Lower lobe of right lung (tissue), 2 donors: ENCODE results near the gene DCXR. TPM values are rescaled to one million over a fixed set of nuclear protein-coding genes. Genes with fewer than 3 reads are reported as not detected.

ENCODE experiments used
- ATAC-seq, 2 donors: fragments of 200-7000 bp; cut with Tn5 transposase; one replicate each; pipeline ENCODE4 v1.9.1; 2020 to 2022; ENCODE audit warnings: mild to moderate bottlenecking in 2 of 2, moderate library complexity in 2 of 2
- DNase-seq: peaks from one replicate; pipeline ENCODE4 v3.0.0-alpha.2; 2020
- H3K27ac ChIP-seq: fragments of 200-600 bp; one replicate; pipeline ENCODE4 v1.8.0; 2022
- H3K27me3 ChIP-seq: fragments of 200-600 bp; one replicate; pipeline ENCODE4 v1.8.0; 2022; ENCODE audit warnings: low read depth
- H3K36me3 ChIP-seq: fragments of 200-600 bp; one replicate; pipeline ENCODE4 v1.8.0; 2022; ENCODE audit warnings: mild to moderate bottlenecking
- H3K4me1 ChIP-seq: fragments of 200-600 bp; one replicate; pipeline ENCODE4 v1.8.0; 2022
- H3K4me3 ChIP-seq: fragments of 200-600 bp; one replicate; pipeline ENCODE4 v1.8.0; 2022; ENCODE audit warnings: mild to moderate bottlenecking
- H3K9me3 ChIP-seq: fragments of 200-600 bp; one replicate; pipeline ENCODE4 v1.8.0; 2022
- intact Hi-C: fragments of 100-400 bp; cut with DNase I; formaldehyde crosslinking; loops from one replicate; pipeline ENCODE4 v1.11.0; 2022
- long read RNA-seq: library from polyadenylated mRNA; unstranded; transcript quantifications from one replicate; pipeline ENCODE4 v2.0.0, GENCODE V29; 2021
- total RNA-seq: library from RNA; stranded (reverse); fragmentation: NEBNext Ultra II Directional; extraction: Animal tissue kit (Norgen Biotek cat#: 25700); gene quantifications from one replicate; pipeline ENCODE4 v1.2.1, GENCODE V29; 2021
- TF ChIP-seq, protein P1 (sequence below): fragments of 200-600 bp; IDR thresholded peaks from one replicate; pipeline ENCODE4 v1.8.0; 2022; ENCODE audit warnings: antibody characterized with exemption, mild to moderate bottlenecking
- donor health status: DM: no; HTN: yes; CAD: no; lungs with severe emphysema.

DCXR gene
- 133 TPM for total RNA-seq
- long read RNA-seq, transcript DCXR-213 (7 exons, 915 nt), result minor isoform, 11 of 124 reads
- long read RNA-seq, transcript DCXR-201 (8 exons, 887 nt), result major isoform, 90 of 124 reads
- long read RNA-seq, transcript DCXR-218 (8 exons, 676 nt), result minor isoform, 7 of 124 reads
- long read RNA-seq, partial matches to known transcripts, result 6 of 124 reads
- long read RNA-seq, other reads (novel, unspliced or antisense), result 8 of 124 reads

DNA sequence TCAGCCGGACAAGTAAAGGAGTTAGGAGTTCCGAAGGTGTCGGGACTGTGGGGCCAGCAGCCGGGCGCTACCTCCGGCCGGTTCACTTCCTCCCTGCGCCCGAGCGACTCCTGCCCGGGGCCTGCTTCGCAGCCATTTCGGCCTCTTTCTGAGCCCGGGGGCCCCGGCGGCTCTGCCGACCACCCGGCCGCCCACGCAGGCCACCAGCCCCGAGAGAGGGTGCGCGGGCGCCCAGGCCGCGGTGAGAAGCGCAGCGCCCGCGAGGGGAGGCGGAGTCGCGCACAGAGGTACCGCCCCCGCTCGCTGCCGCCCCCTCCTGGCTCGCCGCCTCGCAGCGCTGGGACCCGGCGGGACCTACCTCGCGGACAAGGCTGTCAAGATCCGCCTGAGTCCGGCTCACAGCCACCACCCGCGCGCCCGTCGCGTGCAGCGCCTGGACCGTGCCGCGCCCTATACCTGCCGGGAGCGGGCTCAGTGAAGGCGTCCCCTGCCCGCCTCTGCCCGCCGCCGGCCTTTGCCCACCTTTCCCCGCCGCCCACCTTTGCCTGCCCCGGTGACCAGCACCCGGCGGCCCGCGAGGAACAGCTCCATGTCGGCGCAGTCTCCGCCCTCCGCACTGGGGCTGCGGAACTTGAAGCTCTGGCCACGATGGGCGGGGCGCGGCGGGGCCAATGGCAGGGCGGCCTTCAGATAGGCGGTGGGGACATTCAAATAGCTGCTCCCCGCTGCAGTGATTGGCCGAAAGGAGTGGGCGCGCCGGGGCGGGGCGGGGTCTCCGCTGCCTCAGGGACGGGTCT lies at the start of gene DCXR:
TSS of gene DCXR (minus strand) at position 606 of the 797 bp plus-strand sequence. CDS start at position 591, 15 bp downstream.
- intact Hi-C loops, result no loop called here
- peak within 1 kb of the TSS; percentile 76 for H3K4me3 ChIP-seq
- TF ChIP-seq, protein P1, sequence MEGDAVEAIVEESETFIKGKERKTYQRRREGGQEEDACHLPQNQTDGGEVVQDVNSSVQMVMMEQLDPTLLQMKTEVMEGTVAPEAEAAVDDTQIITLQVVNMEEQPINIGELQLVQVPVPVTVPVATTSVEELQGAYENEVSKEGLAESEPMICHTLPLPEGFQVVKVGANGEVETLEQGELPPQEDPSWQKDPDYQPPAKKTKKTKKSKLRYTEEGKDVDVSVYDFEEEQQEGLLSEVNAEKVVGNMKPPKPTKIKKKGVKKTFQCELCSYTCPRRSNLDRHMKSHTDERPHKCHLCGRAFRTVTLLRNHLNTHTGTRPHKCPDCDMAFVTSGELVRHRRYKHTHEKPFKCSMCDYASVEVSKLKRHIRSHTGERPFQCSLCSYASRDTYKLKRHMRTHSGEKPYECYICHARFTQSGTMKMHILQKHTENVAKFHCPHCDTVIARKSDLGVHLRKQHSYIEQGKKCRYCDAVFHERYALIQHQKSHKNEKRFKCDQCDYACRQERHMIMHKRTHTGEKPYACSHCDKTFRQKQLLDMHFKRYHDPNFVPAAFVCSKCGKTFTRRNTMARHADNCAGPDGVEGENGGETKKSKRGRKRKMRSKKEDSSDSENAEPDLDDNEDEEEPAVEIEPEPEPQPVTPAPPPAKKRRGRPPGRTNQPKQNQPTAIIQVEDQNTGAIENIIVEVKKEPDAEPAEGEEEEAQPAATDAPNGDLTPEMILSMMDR, result peak; percentile 83
- peak within 1 kb of the TSS; percentile 97 for H3K27ac ChIP-seq
- no peaks in the 10 kb centered on the region for H3K9me3 ChIP-seq
- peak; percentile 97 to 98 for ATAC-seq
- no peaks in the 10 kb centered on the region for H3K36me3 ChIP-seq
- H3K27me3 ChIP-seq, result peaks cover 4% of the 10 kb centered on the region
- DNase-seq, result peak; percentile 98
- H3K4me1 ChIP-seq, result peaks cover 29% of the 10 kb centered on the region

- Histone ChIP-seq H3K4me1 (no peaks in the 10 kb centered on the region), H3K27me3 (no peaks in the 10 kb centered on the region), H3K36me3 (peaks cover 100% of the 10 kb centered on the region), H3K4me3 (no peak overlapping the region), H3K9me3 (no peaks in the 10 kb centered on the region), H3K27ac (no peak overlapping the region)
- ATAC-seq (no peak), DNase-seq (no peak)
- TF ChIP-seq, protein P1, result no peak
- intact Hi-C loops, result no loop called here
Measured at GRCh38 chr17:82085931-82086764, 48.7 kb upstream of the DCXR start.

- Histone ChIP-seq H3K9me3 (no peaks in the 10 kb centered on the region), H3K4me1 (no peaks in the 10 kb centered on the region), H3K4me3 (no peak overlapping the region), H3K27me3 (no peaks in the 10 kb centered on the region), H3K27ac (no peak overlapping the region), H3K36me3 (peaks cover 100% of the 10 kb centered on the region)
- no peak for ATAC-seq
- TF ChIP-seq, protein P1, result no peak
- no peak for DNase-seq
- intact Hi-C loops, result no loop called here
Measured at GRCh38 chr17:82085031-82085861, 47.7 kb upstream of the DCXR start.

- Histone ChIP-seq H3K27ac (no peak overlapping the region), H3K9me3 (no peaks in the 10 kb centered on the region), H3K36me3 (peaks cover 100% of the 10 kb centered on the region), H3K4me3 (no peak overlapping the region), H3K27me3 (no peaks in the 10 kb centered on the region), H3K4me1 (no peaks in the 10 kb centered on the region)
- intact Hi-C loops, result no loop called here
- no peak for ATAC-seq
- TF ChIP-seq, protein P1, result no peak
- DNase-seq, result no peak
Measured at GRCh38 chr17:82084373-82085030, 47.0 kb upstream of the DCXR start.
